Measurements from ENCODE around the gene ERGIC1.

The ERGIC1 gene

DNA sequence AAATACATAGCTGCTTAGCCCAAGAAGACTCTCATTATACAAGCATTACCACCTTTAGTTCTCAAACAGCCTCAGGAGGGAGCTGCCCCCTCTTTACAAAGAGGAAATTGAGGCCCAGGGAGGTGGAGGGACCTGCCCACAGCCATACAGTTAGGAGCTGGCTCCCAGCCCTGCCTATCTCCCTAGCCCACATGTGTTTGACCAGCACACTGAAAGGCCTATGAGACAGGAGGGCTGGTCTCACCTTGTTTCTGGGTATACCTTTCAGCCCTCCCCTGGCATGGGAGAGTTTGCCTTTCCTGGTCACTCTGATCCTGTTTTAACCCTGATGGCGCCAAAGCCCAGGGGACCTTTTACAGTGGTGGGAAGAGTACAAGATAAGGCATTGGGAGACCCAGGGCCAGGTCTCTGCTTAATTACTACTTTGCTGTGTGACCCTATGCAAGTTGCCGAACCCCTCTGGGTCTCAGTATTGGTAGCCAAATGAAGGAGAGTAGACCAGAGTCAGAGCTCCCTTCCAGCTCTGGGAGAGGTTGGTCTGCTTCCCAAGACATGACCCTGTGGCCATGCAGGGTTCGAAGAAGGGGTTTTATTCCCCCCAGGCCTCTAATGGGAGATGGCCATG lies 64.3 kb downstream of the ERGIC1 start:
- TF ChIP-seq, protein P1, sequence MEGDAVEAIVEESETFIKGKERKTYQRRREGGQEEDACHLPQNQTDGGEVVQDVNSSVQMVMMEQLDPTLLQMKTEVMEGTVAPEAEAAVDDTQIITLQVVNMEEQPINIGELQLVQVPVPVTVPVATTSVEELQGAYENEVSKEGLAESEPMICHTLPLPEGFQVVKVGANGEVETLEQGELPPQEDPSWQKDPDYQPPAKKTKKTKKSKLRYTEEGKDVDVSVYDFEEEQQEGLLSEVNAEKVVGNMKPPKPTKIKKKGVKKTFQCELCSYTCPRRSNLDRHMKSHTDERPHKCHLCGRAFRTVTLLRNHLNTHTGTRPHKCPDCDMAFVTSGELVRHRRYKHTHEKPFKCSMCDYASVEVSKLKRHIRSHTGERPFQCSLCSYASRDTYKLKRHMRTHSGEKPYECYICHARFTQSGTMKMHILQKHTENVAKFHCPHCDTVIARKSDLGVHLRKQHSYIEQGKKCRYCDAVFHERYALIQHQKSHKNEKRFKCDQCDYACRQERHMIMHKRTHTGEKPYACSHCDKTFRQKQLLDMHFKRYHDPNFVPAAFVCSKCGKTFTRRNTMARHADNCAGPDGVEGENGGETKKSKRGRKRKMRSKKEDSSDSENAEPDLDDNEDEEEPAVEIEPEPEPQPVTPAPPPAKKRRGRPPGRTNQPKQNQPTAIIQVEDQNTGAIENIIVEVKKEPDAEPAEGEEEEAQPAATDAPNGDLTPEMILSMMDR (IDR thresholded peaks at IDR 0.05; ENCODE audit: low read length, missing control alignments): no peak
- H3K4me3 ChIP-seq (replicated peaks; ENCODE audit: low read depth, low read length): no peak overlapping the region
- DNase-seq (ENCODE audit: low read depth): no peak

- H3K4me3 ChIP-seq (replicated peaks; ENCODE audit: low read depth, low read length): no peak overlapping the region
- TF ChIP-seq, protein P1 (IDR thresholded peaks at IDR 0.05; ENCODE audit: low read length, missing control alignments): no peak
- DNase-seq (ENCODE audit: low read depth): no peak
Observed at GRCh38 chr5:172898843-172899369, 64.9 kb downstream of the ERGIC1 start.

DNA sequence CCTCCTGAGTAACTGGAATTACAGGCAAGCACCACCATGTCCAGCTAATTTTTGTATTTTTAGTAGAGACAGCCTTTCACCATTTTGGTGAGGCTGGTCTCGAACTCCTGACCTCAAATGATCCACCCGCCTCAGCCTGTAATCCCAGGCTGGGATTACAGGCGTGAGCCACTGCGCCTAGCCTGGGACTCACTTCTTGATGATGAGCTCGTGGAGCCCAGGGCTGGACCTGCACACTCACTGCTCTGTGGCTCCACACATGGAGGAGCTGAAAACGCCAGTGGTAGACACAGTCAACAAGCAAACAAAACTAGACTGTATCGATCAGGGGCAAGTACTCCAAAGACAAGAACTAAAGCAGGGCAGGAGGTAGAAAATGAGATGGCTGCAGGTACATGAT lies 65.4 kb downstream of the ERGIC1 start:
- H3K4me3 ChIP-seq (replicated peaks; ENCODE audit: low read depth, low read length): no peak overlapping the region
- no peak for DNase-seq (ENCODE audit: low read depth)
- TF ChIP-seq, protein P1 (IDR thresholded peaks at IDR 0.05; ENCODE audit: low read length, missing control alignments): no peak

DNA sequence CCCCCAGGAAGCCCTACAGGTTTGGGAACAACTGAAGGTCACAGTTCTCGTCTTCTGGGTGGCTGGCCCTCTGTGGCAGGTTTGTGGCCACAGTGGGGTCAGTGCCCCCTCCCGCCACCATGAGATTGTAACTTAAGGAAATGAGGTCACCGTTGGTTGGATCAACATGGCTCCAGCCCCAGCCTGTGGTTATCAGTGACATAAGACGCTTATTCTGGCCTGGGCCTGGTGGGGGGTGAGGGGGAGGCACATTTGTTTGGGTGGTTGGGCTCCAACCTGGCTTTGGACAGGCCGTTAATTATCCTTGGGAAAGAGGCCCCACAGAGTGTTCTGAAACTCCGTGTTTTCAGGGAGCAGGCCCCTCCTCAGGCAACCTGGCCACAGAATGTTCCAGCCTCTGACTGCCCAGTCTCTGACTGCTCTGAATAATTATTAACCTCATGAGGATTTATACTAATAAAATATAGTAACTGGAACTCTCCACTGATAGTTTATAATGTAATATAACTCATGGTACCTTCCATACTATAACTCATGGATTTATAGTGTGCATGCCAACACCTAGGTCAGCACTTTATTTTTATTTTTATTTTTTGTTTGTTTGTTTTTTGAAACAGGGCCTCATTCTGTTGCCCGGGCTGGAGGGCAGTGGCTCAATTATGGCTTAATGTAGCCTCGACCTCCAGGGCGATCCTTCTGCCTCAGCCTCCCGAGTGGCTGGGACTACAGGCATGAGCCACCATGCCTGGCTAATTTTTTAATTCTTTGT lies 67.1 kb downstream of the ERGIC1 start:
- TF ChIP-seq, protein P1 (IDR thresholded peaks at IDR 0.05; ENCODE audit: low read length, missing control alignments): no peak
- no peak overlapping the region for H3K4me3 ChIP-seq (replicated peaks; ENCODE audit: low read depth, low read length)
- DNase-seq (ENCODE audit: low read depth): peak; percentile 86

GRCh38 chr5:172901788-172902496 lies 67.9 kb downstream of the ERGIC1 start:
- no peak overlapping the region for H3K4me3 ChIP-seq (replicated peaks; ENCODE audit: low read depth, low read length)
- TF ChIP-seq, protein P1 (IDR thresholded peaks at IDR 0.05; ENCODE audit: low read length, missing control alignments): no peak
- peak; percentile 62 for DNase-seq (ENCODE audit: low read depth)

- no peak overlapping the region for H3K4me3 ChIP-seq (replicated peaks; ENCODE audit: low read depth, low read length)
- TF ChIP-seq, protein P1 (IDR thresholded peaks at IDR 0.05; ENCODE audit: low read length, missing control alignments): peak; percentile 47
- peak; percentile 94 for DNase-seq (ENCODE audit: low read depth)
Observed at GRCh38 chr5:172902497-172903472, 68.7 kb downstream of the ERGIC1 start.

All from fibroblast of pulmonary artery (primary cell).